HG02970 (cell line): ENCODE results near the gene SEMA6B.

Experiments used
- ATAC-seq: cut with Tn5 transposase; IDR thresholded peaks from one replicate; pipeline ENCODE4 v1.9.1; 2021; ENCODE audit warnings: mild to moderate bottlenecking, moderate library complexity, moderate number of reproducible peaks; ENCODE audit not compliant: unreplicated experiment, low FRiP score

Gene SEMA6B

GRCh38 chr19:4588291-4588761 is 28.8 kb upstream of the SEMA6B start:
- no peak for ATAC-seq

- ATAC-seq: no peak
These were observed 28.0 kb upstream of the SEMA6B start for GRCh38 chr19:4587527-4587926.

- ATAC-seq: no peak
These were observed 27.2 kb upstream of the SEMA6B start for GRCh38 chr19:4586691-4587090.

DNA sequence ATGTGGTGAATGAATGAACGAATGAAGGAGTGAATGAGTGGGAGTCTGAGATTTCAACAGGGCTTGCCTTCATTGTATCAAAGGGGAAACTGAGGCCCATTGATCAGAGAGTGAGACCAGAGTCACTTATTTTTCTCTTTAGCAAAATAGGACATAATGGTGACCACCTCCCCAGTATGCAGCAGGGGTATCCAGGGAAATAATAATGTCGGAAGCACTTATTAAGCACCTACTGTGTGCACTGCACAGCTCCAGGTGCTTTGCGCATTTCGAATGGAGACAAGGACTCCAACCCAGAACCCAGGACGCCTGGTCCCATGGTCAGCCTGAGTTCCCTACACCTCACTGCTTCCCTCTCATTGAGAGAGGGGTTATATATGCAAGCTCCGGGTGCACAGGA is 26.8 kb upstream of the SEMA6B start:
- ATAC-seq: no peak

DNA sequence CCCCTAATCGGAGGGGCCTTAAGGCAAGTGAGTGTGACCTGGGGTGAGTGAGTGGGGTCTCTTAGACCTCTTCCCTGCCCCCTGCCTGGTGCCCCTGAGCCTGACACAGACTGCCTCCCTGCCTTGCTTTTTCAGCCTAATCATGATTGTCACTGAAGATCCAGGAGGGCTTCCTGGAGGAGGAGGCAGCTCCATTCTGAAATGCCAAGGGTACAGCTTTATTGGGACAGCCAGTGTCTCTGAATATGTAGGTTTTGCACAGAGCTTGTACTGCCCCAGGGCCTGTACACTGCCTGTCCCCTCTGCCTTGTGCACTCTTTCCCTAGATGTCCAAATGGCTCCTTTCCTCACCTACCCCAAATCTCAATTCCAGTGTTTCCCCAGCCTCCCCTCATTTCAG is 26.1 kb upstream of the SEMA6B start:
- ATAC-seq: no peak

DNA sequence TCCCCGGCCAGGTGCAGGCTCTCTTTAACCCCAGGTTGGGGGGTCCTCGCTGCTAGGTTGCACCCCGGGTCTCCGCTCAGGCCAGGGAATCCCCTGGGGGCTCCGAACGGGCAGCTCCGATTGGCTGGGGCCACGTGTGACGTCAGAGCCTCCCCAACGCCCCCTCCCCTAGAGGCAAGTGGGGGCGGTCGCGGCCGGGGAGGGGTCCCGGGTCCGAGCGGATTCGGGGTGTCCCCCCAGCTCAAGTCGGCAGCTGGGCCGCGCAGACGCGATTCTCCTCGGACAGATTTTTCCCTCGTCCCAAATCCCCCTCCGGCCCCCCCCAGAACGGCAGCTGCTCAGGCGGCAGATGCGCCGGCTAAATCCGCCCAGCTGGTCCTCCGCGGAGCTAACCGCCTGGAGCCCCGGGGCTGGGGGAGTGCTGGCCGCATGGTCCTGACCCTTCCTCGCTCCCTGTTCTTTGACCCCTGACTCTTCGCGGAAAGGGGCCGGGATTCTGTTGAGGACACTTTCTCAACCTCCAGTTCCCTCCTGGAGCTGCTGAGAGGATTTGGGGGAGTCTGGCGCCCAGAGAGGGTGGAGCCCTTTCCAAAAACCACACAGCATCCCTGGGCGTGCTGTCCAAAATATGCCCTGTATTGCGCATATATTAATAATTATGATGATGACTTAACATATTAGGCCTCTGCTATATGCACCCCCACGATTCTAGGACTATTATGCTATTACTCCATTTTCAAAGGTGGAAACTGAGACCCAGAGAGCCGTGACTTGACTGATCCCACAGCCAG is 25.4 kb upstream of the SEMA6B start:
- ATAC-seq: no peak

DNA sequence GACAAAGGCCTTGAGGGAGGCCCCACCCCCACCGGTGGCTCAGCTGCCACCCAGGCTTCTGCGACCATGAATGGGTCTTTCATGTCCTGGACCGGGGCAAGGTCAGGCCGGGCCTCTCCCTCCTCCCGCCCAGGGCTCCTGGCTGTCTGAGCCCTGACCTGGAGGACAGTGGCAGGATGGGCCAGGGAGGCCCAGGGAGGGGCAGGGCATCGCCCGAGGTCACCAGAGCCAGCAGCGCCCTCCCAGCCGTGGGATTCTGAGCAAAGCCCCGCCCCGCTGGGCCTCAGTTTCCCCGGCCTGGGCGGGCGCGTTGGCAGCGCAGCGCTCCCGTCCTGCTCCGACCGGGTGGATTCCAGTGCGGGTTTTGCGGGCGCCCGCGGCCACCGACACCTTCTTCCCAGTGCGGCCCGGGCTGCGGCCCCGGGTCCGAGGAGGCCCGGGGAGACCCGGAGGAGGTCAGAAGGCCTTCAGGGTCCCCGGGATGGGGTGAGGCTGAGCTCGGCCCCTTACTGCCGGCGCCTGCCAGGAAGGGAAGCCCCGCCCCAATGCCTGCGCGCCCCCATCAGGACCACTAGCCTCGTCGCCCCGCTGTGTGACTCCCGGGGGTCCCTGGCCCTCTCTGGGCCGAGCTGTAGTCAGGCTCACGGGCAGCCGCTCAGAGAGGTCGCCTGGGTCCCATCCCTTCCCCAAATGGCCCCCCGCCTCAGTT is 24.6 kb upstream of the SEMA6B start:
- ATAC-seq: no peak

GRCh38 chr19:4582980-4583842 is 23.7 kb upstream of the SEMA6B start:
- ATAC-seq: no peak

DNA sequence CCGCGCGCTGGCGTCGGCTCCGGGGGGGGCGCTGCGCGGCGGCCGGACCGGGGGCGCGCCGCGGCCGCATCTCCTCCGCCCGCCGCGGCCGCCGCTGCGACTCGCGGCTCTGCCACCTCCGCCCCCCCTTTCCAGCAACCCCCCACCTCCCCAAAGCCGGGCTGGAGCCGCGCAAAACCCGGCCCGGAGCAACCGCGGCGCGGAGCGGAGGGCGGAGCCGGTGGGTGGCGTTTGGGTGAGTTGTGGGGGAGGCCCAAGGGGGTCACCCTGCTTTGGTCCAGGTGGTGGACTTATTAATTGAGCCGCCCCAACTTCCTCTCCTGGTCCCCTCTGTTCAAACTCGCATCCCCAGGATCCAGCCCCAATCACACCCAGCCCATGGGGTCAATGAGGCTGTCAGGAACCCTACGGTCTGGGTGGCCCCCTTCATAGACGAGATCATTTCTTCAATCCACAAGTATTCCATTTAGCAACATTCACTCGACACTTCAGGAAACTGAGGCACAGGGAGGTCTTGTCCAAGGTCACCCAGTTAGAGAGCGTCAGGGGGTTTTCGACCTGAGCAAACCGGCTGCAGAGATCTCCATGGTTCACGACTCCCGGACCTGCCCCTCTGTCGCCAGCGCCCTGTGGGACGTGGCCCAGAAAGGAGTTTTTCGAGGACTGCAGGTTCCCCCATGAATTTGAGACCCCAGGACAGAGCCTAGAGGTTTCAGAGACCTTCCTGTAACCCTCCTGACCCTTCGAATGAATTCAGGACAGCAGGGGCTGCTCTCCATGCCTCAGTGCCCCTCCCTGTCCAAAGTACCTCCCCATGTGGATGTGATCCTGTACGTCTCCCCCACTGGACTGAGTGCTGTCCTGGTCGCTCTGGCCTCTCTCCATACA is 22.4 kb upstream of the SEMA6B start:
- no peak for ATAC-seq

GRCh38 chr19:4580961-4581665 is 21.6 kb upstream of the SEMA6B start:
- ATAC-seq: no peak

DNA sequence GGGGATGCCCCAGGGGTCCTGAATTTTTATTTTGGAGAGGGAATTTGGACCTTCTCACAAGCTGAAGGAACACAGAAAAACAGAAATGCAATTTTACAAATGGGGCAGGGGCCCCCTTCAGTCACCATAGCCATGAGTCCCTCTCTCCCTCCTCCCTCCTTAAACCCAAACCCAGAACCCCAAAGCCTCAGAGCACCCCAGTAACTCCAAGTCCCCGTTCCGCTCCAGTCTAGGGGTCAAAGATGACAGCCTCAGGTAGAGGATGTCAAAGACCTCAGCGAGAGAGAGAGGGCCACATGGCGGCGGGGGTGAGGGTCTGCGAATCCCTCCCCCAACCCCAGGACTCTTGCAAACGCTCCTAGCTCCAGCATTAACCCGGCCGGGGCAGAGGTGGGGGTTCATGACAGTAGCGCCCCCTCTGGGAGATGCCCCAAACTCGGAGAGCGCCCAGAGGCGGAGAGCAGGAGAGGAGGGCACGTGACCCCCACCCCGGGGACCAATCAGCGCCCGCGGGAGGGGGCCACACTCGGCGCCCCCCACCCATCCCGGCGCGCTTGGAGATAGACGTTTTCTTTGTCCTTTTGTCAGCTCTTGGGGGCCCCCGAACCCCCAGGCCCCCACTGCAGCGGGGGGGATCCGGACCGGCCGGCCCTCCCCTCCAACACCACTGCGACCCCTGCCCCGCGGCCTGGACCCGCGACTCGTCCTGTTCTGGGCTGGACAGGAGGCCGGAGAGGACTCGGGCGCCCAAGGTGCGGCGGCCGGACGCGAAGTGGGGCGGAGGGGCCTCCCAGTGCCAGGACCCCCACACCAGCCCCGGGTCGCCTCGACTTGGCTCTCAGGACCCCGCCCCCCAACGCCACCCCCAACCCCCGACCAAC is 20.8 kb upstream of the SEMA6B start:
- no peak for ATAC-seq

- no peak for ATAC-seq
These were observed 19.9 kb upstream of the SEMA6B start for GRCh38 chr19:4579389-4579788.

GRCh38 chr19:4578552-4579248 is 19.2 kb upstream of the SEMA6B start:
- no peak for ATAC-seq

- ATAC-seq: no peak
These were observed 17.7 kb upstream of the SEMA6B start for GRCh38 chr19:4577020-4577782.

DNA sequence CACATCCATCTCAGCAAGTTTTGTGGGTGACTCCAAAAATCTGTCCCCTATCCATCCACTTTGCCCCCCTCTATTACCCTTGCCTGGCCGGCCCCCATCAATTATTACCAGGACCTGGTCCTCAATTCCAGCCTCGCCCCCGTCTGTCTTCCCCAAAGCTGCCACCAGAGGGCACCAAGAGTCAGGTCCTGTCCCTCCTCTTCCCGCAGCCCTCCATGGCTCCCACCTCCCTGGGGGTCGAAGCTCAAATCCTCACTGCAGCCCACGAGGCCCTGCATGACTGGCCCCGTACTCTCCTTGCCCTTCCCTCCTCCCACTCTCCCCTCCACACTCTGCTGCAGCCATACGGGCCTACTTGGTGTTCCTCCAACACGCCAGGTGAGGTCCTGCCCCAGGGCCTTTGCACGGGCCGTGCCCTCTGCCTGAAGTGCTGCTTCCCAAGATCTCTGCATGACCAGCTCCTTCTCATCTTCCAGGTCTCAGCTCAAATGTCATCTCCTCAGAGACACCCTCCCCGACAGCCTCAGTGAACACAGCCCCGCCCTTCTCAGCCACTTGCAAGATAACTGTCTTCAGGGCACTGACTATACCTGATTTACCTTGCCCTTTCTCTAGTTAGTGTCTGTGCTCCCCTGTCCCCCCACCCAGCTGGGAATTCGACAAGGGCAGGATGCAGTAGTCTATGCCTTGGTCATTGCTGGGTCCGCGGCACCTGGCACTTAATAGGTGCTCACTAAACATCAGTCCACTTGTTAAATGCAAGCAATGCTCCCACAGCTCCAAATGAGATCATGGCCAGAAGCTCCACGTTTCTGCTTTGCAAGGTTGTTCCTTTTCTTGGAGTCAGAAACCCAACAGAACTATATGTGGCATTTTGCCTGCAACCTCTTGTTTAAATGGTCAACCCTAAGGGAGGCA is 16.8 kb upstream of the SEMA6B start:
- no peak for ATAC-seq
